ENCODE measurements around the gene KATNAL1. TPM values are rescaled to one million over a fixed set of nuclear protein-coding genes. Genes with fewer than 3 reads are reported as not detected.

KATNAL1 gene
- polyA plus RNA-seq, 3 donors: 0.49 to 1.2 (median 1.0) TPM

DNA sequence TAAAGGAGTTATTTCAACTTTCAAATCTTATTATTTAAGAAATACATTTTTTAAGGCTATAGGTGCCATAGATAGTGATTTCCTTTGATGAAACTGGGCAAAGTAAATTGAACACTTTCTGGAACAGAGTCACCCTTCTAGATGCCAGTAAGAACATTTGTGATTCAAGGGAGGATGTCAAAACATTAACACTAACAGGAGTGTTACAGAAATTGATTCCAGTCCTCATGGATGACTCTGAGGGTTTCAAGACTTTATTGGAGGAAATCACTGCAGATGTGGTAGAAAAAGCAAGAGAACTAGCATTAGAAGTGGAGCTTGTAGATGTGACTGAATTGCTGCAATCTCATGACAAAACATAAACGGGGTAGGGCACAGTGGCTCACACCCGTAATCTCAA lies 12.2 kb downstream of the KATNAL1 start:
- TF ChIP-seq, protein P1, sequence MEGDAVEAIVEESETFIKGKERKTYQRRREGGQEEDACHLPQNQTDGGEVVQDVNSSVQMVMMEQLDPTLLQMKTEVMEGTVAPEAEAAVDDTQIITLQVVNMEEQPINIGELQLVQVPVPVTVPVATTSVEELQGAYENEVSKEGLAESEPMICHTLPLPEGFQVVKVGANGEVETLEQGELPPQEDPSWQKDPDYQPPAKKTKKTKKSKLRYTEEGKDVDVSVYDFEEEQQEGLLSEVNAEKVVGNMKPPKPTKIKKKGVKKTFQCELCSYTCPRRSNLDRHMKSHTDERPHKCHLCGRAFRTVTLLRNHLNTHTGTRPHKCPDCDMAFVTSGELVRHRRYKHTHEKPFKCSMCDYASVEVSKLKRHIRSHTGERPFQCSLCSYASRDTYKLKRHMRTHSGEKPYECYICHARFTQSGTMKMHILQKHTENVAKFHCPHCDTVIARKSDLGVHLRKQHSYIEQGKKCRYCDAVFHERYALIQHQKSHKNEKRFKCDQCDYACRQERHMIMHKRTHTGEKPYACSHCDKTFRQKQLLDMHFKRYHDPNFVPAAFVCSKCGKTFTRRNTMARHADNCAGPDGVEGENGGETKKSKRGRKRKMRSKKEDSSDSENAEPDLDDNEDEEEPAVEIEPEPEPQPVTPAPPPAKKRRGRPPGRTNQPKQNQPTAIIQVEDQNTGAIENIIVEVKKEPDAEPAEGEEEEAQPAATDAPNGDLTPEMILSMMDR (IDR thresholded peaks at IDR 0.05): no peak
- no peaks in the 10 kb centered on the region for H3K27me3 ChIP-seq (ENCODE audit: control insufficient read depth in 2 of 2, insufficient read depth in 2 of 2, low read length in 2 of 2)
- H3K9me3 ChIP-seq (replicated peaks in 1 of 2; ENCODE audit: control insufficient read depth in 1 of 2, insufficient read depth in 1 of 2, low read length in 2 of 2): no peaks in the 10 kb centered on the region
- no peak overlapping the region for H3K4me2 ChIP-seq (replicated peaks; ENCODE audit: extremely low read depth, low read length, poor library complexity, severe bottlenecking)
- H3K4me1 ChIP-seq (ENCODE audit: control insufficient read depth in 1 of 2, insufficient read depth in 2 of 2, low read length in 2 of 2): no peaks in the 10 kb centered on the region
- intact Hi-C loops (cut with micrococcal nuclease): no loop called here
- no peak for DNase-seq
- no peak overlapping the region for H2AFZ ChIP-seq (ENCODE audit: insufficient read depth, low read depth, low read length, poor library complexity, severe bottlenecking)
- H4K20me1 ChIP-seq (ENCODE audit: insufficient read depth, low read length): no peaks in the 10 kb centered on the region
- no peaks in the 10 kb centered on the region for H3K36me3 ChIP-seq (replicated peaks in 1 of 2; ENCODE audit: control insufficient read depth in 1 of 2, insufficient read depth in 2 of 2, low read length in 2 of 2)
- no peak overlapping the region for H3K27ac ChIP-seq (ENCODE audit: low read depth in 1 of 2, low read length in 2 of 2)
- Mint-ChIP-seq H3K27me3 (ENCODE audit: low read depth in 3 of 3) (peaks cover 0 to 3% (median 0%) of the 10 kb centered on the region in 3 donors), H3K4me1 (peaks cover 2% of the 10 kb centered on the region), H3K4me3 (no peak overlapping the region), H3K27ac (no peak overlapping the region), H3K9me3 (peaks cover 0 to 4% (median 0%) of the 10 kb centered on the region in 7 donors), H3K36me3 (peaks cover 0 to 2% of the 10 kb centered on the region in 2 donors)
- H3K79me2 ChIP-seq (ENCODE audit: insufficient read depth, low read length): peaks cover 19% of the 10 kb centered on the region
- no peak overlapping the region for H3K4me3 ChIP-seq (replicated peaks in 1 of 3; ENCODE audit: low read depth in 2 of 3, low read length in 3 of 3)
- WGBS (ENCODE audit: insufficient coverage): 100% methylated on average over 1 of the region's 2 CpGs
- H3K9ac ChIP-seq (ENCODE audit: insufficient read depth, low read length, poor library complexity, severe bottlenecking): no peak overlapping the region

DNA sequence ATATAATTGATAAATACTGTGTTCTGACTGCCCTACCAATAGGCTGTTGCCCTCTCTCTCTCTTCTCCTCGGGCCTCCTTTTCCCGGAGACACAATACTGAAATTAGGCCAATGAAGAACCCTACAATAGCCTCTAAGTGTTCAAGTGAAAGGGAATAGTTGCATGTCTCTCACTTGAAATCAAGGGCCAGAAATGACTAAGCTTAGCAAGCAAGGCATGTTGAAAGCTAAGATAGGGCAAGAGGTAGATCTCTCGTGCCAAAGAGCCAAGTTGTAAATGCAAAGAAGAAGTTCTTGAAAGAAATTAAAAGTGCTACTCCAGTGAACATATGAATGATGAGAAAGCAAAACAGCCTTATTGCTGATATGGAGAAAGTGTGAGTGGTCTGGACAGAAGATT lies 13.3 kb downstream of the KATNAL1 start:
- peaks cover 0 to 4% (median 0%) of the 10 kb centered on the region in 7 donors for H3K9me3 Mint-ChIP-seq
- Histone ChIP-seq H3K27me3 (ENCODE audit: control insufficient read depth in 2 of 2, insufficient read depth in 2 of 2, low read length in 2 of 2) (no peaks in the 10 kb centered on the region), H3K79me2 (ENCODE audit: insufficient read depth, low read length) (peaks cover 18% of the 10 kb centered on the region), H2AFZ (ENCODE audit: insufficient read depth, low read depth, low read length, poor library complexity, severe bottlenecking) (no peak overlapping the region), H3K9me3 (replicated peaks in 1 of 2; ENCODE audit: control insufficient read depth in 1 of 2, insufficient read depth in 1 of 2, low read length in 2 of 2) (no peaks in the 10 kb centered on the region), H3K27ac (ENCODE audit: low read depth in 1 of 2, low read length in 2 of 2) (no peak overlapping the region), H3K4me3 (replicated peaks in 1 of 3; ENCODE audit: low read depth in 2 of 3, low read length in 3 of 3) (no peak overlapping the region), H4K20me1 (ENCODE audit: insufficient read depth, low read length) (no peaks in the 10 kb centered on the region), H3K4me1 (ENCODE audit: control insufficient read depth in 1 of 2, insufficient read depth in 2 of 2, low read length in 2 of 2) (no peaks in the 10 kb centered on the region), H3K4me2 (replicated peaks; ENCODE audit: extremely low read depth, low read length, poor library complexity, severe bottlenecking) (no peak overlapping the region), H3K9ac (ENCODE audit: insufficient read depth, low read length, poor library complexity, severe bottlenecking) (no peak overlapping the region), H3K36me3 (replicated peaks in 1 of 2; ENCODE audit: control insufficient read depth in 1 of 2, insufficient read depth in 2 of 2, low read length in 2 of 2) (no peaks in the 10 kb centered on the region)
- no peak overlapping the region for H3K27ac Mint-ChIP-seq
- no peaks in the 10 kb centered on the region for H3K4me1 Mint-ChIP-seq
- 100% methylated on average over 1 of the region's 3 CpGs for WGBS (ENCODE audit: insufficient coverage)
- H3K4me3 Mint-ChIP-seq: no peak overlapping the region
- intact Hi-C loops (cut with micrococcal nuclease): no loop called here
- peaks cover 0 to 2% of the 10 kb centered on the region in 2 donors for H3K36me3 Mint-ChIP-seq
- TF ChIP-seq, protein P1 (IDR thresholded peaks at IDR 0.05): no peak
- peaks cover 0 to 3% (median 0%) of the 10 kb centered on the region in 3 donors for H3K27me3 Mint-ChIP-seq (ENCODE audit: low read depth in 3 of 3)
- DNase-seq: no peak

Measured in CD14-positive monocyte (primary cell).